NOMO-1 treated with dmso at 0.1 percent for 144 hours (cell line): ENCODE data around the gene TNP2.

ENCODE experiments used
- DNase-seq: peaks from one replicate; lab custom pipeline; 2025; ENCODE audit not compliant: unreplicated experiment; lab: John Stamatoyannopoulos, UW

The TNP2 gene

DNA sequence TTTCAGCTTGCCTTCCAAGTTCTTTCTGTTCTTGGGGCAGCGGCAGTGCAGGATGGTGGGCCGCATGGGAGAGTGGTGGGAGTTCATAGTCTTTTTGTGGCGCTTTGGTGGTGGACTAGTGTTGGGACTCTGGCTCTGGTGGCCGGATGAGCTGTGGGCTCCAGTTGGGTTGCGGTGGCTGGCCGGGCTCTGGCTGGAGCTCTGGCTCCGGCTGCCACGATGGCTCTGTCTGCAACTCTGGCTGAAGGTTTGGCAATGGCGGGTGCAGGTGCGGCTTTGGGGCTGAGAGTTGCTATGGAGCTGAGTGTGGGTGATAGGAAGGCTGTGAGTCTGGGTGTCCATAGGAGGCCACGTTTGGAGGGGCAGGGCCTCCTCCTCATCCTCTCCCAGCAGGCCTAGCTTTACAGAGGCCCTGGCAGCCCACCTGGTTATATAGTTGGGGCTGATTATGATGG, at the start of gene TNP2:
Gene TNP2 (minus strand): TSS at position 405 of the 455 bp plus-strand sequence. CDS start 63 bp downstream, at position 342.
- no peak for DNase-seq

DNA sequence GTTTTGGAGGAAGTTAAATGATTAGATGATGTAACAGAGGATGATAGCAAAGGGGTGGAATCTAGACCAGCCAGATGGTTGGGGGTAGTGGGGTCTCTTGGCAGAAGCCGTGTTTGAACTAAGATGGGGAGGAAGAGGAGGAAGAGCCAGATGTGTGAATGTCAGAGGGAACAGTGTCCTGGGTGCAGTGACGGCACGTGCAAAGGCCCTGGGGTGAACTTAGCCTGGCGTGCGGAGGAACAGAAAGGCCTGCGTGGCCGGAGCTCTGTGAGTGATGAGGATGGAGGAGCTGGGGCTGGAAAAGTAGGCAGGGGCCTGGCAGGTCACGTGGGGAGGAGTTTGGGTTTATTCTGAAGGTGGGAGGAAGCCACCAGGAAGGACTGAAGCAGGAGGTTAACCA, 49.7 kb upstream of the TNP2 start:
- DNase-seq, result no peak

DNA sequence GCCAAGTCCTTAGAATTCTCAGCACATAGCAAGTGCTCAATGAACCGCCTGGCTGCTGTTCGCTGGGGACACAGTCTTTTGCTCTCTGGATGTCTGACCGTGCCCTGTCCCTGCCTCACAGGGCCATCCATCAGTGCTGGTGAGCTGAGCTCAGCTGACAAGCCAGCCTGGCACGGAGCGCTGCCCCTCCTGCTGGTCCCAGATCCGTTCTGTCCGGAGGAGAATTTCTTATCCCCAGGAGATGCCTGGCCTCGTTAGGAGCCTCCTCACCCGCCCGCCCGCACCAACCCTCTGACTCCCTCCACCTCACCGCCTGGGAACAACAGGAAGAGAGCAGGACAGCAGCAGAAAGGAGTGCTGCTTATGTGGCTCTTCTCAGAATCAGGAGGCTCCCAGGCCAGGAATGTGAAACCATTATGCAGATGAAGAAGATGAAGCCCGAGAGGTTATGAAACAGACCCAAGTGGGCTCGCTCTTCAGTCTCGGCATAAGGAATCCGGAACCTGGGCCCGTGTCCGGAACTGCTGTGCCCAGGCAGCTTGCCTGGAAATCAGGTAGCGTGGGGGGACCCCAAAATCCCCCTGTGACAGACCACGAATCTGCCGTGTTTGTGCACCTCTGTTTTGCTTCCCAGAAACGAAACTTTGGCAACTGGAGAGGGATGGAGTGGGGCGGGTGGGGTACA, 47.3 kb upstream of the TNP2 start:
- DNase-seq, result no peak

DNA sequence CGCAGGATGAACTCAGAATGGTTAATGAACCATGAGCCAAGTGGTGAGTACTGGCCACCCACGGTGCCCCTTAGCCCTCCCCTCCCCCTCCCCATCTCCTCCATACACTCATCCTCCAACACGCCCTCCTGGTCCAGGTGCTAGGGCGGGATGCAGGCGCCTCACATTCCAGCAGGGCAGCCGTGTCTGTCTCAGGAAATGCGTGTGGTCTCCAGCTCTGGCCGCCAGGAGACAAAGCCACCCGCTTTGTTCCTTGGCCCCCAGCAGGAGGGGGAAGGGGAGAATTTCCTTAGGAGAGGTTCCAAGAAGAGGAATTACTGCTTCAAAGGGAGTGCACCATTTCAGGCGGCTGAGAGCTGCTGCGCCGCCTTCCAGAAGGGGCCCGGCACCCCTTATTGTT, 46.4 kb upstream of the TNP2 start:
- DNase-seq, result no peak

DNA sequence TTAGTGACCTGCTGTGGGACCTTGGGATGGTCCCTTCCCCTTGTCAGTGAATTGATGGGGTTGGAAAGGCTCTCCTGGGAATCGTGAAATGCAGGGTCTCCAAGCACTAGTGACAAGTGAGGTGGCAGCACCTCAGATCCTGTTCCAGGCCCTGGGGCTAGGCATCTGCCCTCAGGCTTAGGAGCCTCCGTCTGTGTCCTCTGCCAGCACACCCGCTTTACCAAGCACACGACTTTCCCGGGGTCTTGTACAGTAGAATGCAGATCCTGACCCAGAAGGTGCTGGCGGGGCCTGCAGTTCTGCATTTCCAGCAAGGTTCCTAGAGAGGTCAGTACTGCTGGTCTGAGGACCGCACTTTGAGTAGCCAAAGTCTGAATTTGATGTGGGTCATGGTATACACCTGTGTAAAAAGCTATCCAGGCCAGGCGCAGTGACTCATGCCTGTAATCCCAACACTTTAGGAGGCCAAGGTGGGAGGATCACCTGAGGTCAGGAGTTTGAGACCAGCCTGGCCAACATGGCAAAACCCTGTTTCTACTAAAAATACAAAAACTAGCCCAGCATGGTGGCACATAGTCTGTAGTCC, 45.3 kb upstream of the TNP2 start:
- no peak for DNase-seq

DNA sequence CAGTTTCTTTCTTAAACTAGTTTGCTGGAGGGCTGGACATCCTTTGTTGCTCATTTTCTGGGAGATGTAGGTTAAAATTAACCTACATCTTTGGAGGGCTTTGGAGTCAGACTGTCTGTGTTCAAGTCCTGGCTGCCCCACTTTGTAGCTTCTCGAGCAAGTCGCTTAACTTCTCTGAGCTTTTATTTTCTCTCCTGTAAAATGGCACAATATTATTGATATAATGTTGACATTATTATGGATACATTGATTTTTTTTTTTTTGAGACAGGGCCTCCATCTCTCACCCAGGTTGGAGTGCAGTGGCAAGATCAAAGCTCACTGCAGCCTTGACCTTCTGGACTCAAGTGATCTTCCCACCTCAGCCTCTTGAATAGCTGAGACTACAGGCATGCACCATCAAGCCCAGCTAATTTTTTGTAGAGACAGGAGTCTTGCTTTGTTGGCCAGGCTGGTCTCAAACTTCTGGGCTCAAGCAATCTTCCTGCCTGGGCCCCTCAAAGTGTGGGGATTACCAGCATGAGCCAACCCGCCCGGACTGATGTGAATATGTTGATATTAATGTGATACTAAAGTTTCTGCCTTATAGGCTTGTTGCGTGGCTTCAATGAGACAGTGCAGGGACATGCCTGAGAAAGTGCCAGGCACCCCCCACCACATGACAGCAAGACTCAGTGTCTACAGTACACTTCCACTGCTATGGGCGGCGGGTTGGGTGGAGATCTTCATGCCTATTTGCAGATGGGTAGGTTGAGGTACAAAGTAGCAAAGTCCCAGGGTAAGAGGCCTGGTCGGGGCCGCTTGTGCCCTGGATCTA, 44.6 kb upstream of the TNP2 start:
- DNase-seq, result no peak

DNA sequence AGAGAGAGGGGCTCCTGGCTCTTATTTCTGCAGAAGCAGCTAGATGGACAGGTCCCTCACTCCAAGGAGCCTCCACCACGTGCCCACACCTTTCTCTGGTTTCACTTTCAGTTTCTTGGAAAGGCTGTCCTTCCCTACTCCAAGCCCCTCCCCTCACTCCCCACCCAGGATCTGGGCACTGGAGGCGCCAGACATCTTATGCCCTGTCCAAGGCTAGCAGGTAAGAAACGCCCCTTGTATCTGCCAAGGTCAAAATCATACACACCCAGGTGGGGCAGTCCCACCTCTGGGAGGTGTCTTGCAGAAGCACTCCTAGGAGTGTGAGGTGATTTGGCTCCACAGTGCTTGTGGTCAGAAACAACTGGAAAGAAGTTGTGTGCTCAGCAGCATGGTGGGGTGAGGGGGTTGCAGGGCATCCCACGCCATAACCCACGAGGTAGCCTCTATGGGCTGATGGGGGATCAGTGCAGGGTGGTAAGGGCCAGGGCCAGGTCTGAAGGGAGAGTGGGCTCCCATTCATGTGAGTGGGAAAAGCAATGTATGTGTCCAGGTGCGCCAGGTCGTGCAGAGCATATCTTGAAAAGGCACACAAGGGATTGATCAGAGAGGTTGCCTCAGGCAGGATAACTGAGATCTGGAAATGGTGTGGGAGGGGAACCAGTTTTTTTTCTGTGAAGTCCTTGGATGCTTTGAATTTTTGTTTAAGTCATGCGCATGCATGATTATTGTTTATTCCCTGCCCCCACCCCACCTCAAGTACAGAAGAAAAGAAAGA, 43.8 kb upstream of the TNP2 start:
- no peak for DNase-seq

DNA sequence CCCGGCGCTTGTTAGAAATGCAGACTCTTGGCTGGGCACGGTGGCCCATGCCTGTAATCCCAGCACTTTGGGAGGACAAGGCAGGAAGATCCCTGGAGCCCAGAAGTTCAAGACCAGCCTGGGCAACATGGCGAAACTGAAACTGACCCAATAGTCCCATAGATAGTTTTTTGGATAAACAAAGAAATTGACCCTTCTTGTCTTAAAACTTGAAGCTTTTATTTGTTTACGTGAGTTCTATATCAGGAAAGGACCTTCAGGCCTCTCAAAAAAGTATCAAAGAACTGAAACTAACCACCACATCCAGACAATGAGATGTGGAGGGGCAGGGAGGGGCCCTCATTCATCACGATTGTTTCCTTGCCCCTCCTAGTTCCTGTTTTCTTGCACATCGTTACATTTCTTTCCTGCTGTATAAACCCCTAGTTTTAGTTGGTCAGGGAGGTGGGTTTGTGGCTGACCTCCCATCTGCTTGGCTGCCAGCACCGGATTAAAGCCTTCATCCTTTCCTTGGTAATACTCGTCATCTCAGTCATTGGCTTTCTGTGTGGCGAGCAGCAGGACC, 42.0 kb upstream of the TNP2 start:
- DNase-seq, result peak; percentile 87

DNA sequence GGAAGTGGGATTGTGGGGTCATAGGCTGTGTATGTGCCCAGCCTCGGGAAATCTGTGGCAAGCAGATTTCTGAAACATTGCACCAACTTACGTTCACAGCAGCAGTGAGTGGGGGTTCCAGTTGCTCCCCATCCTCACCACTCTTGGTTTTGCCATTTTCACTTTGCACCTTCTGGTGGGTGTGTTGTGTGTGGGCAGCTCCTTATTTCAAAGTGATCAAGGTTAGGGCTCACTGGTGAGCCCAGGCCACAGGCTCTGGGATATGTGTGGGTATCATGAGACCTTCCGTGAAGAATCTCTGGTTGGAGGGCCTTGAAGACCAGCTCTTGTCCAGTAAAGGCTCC, 41.5 kb upstream of the TNP2 start:
- DNase-seq, result no peak

DNA sequence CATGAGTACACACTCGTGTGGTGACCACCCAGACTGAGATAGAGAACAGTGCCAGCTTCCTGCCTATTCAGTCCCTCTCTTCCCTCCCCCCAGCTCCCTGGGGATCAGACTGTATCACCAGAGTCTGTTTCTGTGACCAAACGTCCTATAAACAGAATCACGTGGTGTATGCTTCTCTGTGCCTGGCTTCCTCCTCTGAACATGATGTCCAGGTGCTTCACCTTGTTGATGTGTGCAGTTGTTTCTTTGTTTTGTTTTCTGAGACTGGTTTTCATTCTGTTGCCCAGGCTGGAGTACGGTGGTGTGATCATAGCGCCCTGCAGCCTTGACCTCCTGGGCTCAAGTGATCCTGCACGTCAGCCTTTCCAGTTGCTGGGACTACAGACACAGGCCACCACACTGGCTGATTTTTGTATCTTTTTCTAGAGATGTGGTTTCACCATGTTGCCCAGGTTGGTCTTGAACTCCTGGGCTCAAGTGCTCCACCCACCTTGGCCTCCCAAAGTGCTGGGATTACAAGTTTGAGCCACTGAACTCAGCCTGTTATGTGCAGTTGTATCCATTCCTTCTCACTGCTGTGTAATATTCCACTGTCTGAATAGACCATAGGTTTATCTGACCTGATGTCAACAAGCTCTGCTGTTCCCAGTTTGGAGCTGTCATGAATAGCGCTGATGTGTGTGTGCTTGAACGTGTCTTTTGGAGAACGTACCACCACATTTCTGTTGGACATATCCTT, 40.9 kb upstream of the TNP2 start:
- no peak for DNase-seq

DNA sequence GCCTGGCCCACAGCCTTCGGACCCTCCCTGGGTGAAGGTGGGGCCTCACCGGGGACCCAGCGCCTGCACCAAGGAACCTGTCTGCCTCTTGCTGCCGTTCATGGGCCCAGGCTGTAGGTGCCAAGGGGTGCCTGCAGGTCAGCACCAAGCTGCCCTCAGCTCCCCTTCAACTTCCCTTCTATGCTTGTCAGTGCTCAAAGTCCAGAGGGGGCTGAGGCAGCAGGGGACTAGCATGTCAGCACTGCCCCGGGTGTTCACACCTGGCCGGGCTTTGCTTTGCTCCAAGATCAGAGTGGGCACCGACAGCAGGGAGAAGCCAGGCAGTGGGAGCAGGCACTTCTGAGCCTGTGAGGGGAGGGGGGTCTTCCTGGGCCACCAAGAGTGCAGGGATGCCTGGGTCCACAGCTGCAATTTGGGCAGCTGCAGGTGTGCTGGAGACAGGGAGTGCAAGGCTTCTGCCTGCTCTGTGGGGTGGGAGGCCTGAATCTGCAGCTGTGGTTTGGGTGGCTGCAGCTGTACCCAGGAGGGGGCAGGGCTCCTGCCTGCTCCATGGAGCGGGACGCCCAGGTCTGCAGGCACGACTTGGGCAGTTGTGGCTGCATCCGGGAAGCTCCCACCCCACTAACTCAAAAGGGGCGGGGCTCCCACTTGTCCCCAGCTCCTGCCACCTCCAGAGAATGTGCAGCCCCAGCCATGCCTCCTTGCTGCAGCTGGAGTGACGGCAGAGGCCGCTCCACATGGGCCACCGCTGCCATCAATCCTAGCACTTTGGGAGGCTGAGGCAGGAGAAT, 39.6 kb upstream of the TNP2 start:
- DNase-seq, result no peak

DNA sequence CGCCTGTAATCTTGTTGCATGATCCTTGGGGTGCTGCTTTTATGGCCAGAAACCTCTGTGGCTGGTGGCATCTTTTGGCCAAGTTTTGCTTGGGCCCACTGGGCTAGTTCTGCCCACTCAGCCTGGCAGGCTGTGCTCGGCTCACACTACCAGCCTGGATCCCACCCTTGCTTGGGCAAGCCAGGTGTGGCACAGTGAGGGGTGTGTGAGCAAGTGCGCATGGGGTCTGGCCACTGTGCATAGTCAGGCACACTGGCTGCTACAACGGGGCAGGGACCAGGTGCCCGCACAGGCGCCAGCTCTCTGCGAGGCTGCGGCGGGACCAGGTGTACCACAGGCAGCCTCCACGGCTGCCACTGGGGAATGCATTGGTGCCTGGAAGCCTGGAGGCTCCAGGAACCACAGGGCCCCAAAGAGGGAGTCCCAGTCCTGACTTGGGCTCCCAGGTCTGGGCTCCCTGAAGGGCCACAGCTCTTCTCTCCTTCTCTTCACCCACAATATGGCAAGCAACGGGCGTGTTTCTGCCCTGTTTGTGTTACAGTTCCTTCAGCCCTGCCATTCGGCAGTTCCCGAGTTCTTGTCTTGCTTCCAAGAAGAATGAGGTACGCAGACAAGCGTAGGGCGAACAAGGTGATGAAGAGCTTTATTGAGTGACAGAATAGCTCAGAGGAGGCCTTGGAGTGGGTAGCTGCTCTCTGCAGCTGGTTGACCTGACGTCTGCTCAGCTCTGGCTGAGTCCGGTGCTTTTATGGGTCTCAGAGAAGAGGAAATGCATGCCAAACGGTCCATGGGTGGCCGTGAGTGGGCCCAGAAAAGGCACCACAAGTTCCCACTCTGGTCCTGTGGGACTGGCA, 38.7 kb upstream of the TNP2 start:
- no peak for DNase-seq

DNA sequence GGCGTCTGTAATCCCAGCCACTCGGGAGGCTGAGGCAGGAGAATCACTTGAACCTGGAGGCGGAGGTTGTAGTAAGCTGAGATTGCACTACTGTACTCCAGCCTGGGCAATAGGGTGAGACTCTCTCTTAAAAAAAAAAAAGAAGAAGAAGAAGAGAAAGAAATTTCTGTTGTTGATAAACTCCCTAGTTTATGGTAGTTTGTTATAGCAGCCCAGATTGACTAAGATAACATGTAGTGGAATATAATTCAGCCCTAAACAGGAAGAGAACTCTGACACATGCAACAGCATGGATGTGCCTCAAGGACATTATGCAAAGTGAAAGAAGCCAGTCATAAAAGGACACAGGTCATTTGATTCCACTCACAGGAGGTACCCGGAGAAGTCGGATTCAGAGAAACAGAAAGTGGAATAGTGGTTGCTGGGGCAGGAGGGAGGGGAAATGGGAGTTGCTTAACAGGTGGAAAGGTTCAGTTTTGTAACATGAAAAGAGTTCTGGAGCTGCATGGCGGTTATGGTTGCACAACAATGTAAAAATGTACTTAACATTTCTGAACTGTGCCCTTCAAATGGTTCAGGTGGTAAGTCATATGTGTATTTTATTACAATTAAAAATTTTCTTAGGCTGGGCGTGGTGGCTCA, 38.0 kb upstream of the TNP2 start:
- DNase-seq, result peak; percentile 93

DNA sequence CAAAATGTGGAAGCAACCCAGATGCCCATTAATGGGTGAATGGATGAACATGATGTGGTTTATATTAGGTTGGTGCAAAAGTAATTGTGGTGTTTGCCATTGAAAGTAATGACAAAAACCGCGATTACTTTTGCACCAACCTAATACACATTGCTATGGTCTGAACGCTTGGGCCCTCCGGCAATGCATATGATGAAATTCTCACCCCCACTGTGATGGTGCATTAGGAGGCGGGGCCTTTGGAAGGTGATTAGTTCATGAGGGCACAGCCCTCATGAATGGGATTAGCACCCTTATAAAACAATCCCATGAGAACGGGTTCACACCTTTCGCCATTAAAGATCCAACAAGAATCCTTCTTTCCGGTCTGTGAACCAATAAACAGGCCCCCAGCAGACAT, 37.3 kb upstream of the TNP2 start:
- no peak for DNase-seq

DNA sequence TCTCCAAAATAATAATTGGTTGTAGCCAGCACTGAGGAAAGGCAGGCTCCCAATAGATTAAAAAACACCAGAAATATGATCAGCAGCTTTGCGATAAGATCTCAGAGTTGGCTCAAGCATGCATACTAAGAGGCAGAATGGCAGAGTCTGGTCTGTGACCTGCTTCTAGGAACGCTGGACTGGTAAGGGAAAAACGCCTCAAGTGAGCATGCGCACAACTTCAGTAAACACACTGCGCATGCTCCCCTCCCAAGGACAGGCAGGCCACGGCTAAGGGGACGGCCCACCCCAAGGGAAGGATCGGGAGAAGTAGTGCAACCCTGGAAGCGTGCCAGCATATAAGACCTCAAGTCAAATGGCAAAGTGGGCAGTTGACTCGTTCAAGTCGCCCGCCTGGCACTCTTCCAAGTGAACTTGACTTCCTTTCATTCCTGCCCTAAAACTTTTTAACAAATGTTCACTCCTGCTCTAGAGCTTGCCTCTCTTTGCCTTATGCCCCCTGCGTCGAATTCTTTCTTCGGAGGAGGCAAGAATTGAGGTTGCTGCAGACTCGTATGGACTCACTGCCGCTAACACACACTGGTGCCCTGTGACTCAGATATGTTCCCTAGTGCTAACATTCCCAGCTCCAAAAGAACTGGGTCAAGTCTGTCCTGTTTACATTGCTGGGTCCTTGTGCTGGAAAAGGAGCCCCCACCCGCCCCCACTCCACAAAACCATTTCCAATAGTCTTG, 34.4 kb upstream of the TNP2 start:
- DNase-seq, result no peak

DNA sequence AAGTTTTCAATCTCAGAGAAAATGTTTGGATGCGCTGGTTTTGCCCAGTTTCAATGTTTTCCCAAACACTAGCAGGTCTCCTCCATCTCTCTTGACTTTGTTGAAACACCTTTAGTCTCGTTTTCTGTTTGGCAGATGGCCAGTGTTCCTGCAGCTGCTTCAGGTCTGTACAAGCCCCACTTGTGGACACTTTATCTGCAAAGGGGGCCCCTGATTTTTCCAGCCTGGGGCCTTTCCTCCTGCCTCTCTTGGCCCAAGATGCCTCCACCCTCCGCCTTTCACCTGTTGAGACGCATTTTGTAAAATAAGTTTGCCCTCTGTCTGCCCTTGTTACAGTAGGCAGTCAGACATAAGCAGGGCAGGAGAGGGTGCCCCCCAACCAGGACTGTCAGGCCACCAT, 33.9 kb upstream of the TNP2 start:
- DNase-seq, result no peak

DNA sequence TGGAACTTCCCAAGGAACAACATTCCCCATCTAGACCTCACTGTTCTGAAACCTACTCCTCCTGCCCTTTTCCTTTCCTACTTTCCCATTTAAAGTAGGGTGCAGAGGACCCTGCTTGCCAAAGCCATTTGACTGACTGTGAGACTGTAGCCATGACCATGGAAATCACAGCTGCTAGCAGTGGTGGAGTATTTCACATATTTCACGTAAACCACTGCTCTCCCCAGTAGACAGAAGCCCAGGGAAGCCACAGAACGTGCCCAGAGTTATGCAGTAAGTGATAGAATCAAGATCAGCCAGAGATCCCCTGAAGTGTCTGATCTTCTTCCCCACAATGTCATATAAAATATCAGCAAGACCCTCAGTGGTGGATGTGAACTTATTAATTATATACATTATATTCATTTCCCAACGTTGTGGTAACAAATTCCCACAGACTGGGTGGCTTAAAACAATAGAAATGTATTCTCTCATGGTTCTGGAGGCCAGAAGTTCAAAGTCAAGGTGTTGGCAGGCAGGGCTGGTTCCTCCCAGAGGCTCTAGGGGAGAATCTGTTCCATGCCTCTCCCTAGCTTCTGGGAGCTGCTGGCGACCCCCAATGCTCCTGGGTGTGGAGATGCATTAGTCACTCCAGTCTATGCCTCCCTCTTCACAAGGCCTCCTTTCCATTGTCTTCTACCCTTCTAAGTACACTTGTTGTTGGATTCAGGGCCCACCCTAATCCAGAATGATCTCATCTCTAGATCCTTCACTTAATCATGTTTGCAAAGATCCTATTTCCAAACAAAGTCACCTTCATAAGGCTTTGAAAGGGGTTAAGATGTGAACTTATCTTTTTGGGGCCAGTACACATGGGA, 32.7 kb upstream of the TNP2 start:
- no peak for DNase-seq
